WERI-Rb-1 (cell line): ENCODE data around the gene GALNT13.

Experiments
- DNase-seq: peaks from one replicate; pipeline ENCODE4 v3.0.0-alpha.2; 2020
- H3K27ac ChIP-seq: fragments of 250-450 bp; sonication (Bioruptor Pico); 2 replicates; pipeline ENCODE4 v1.5.1; 2020; ENCODE audit warnings: mild to moderate bottlenecking, moderate library complexity
- H3K27me3 ChIP-seq: fragments of 250-450 bp; sonication (Bioruptor Pico); 2 replicates; pipeline ENCODE4 v1.5.1; 2021; ENCODE audit warnings: mild to moderate bottlenecking, low read depth, moderate library complexity; ENCODE audit not compliant: insufficient read depth, severe bottlenecking
- H3K36me3 ChIP-seq: fragments of 250-450 bp; sonication (Bioruptor Pico); 2 replicates; pipeline ENCODE4 v1.5.1; 2020; ENCODE audit warnings: mild to moderate bottlenecking, moderate library complexity
- H3K4me3 ChIP-seq: 2 replicates; pipeline ENCODE4 v1.5.1; 2011; ENCODE audit warnings: low read depth, mild to moderate bottlenecking, control low read depth, low read length
- H3K9me3 ChIP-seq: fragments of 250-450 bp; sonication (Bioruptor Pico); 2 replicates; pipeline ENCODE4 v1.5.1; 2021; ENCODE audit warnings: mild to moderate bottlenecking, moderate library complexity; ENCODE audit not compliant: severe bottlenecking
- TF ChIP-seq, protein P1 (sequence below): IDR thresholded peaks from 2 replicates; pipeline ENCODE4 v1.5.1; 2011; ENCODE audit warnings: low read depth, mild to moderate bottlenecking, control low read depth, inconsistent platforms, low read length

Gene GALNT13

DNA sequence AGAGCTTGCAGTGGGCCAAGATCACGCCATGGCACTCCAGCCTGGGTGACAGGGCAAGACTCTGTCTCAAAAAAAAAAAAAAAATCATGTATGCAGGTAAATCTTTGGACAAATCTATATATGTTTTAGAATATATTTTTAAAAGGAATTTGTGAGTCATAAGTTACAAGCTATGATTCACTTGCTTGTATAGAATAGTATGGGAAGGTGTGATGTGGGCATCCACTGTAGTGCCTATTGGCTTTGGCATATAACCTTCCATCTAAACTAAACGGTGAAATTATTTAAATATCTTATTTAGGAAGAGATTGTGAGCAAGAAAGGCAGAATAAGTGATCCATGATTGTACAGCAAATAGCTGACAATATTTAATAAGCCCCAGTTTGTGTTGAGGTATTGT is 261.1 kb downstream of the GALNT13 start:
- H3K4me3 ChIP-seq, result no peak overlapping the region

DNA sequence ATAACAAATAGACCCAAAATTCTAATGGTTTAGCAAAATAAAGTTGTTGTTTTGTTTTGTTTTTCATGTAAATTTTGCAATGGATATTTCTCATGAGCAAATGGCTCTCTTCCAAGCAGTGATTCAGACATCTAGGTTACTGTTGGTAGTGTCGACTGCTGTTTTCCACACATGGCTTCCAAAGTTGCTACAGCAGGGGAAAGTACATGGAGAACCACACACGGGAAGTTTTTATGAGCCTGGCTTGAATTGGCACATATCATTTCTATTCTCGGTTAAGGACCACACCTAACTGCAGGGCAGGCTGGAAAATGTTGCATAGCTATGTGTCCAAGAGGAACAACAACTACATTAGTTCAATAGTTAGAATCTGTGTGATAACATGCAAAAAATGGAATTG is 262.1 kb downstream of the GALNT13 start:
- Histone ChIP-seq H3K4me3 (no peak overlapping the region), H3K9me3 (no peaks in the 10 kb centered on the region), H3K27ac (no peak overlapping the region), H3K27me3 (no peaks in the 10 kb centered on the region), H3K36me3 (no peaks in the 10 kb centered on the region)
- DNase-seq, result no peak
- TF ChIP-seq, protein P1, sequence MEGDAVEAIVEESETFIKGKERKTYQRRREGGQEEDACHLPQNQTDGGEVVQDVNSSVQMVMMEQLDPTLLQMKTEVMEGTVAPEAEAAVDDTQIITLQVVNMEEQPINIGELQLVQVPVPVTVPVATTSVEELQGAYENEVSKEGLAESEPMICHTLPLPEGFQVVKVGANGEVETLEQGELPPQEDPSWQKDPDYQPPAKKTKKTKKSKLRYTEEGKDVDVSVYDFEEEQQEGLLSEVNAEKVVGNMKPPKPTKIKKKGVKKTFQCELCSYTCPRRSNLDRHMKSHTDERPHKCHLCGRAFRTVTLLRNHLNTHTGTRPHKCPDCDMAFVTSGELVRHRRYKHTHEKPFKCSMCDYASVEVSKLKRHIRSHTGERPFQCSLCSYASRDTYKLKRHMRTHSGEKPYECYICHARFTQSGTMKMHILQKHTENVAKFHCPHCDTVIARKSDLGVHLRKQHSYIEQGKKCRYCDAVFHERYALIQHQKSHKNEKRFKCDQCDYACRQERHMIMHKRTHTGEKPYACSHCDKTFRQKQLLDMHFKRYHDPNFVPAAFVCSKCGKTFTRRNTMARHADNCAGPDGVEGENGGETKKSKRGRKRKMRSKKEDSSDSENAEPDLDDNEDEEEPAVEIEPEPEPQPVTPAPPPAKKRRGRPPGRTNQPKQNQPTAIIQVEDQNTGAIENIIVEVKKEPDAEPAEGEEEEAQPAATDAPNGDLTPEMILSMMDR, result no peak

More for the DNA sequence above, 261.1 kb downstream of the GALNT13 start:
- Histone ChIP-seq H3K27ac (no peak overlapping the region), H3K36me3 (no peaks in the 10 kb centered on the region), H3K9me3 (no peaks in the 10 kb centered on the region), H3K27me3 (no peaks in the 10 kb centered on the region)
- no peak for DNase-seq
- TF ChIP-seq, protein P1, result no peak

DNA sequence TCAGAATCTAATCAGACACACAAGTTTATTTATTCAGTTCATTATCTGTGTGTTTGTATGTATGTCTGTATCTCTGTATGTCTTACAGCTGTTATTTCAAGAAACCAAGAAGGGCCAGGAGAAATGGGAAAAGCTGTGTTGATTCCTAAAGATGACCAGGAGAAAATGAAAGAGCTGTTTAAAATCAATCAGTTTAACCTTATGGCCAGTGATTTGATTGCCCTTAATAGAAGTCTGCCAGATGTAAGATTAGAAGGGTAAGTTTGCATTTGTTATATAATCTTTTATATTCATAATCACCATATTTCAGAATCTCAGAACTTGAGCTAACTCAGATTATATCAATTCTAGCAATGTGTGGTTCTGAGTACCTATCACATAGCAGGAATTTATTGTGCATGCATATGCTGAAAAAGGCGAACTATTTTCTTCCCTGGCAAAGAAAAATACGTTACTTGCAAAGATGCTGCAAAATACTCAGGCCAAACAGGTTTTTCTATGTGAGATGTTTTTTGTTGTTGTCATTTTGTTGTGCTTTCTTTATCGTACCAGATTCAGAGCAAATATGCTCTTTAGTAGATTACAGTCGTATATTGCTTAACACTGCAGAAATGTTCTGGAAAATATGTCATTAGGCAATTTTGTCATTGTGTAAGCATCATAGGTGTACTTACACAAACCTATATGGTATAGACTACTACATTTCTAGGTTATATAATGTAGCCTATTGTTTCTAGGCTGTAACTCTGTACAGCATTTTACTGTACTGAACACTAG is 268.7 kb downstream of the GALNT13 start:
- no peaks in the 10 kb centered on the region for H3K27me3 ChIP-seq
- no peak overlapping the region for H3K27ac ChIP-seq
- H3K36me3 ChIP-seq, result no peaks in the 10 kb centered on the region
- no peak overlapping the region for H3K4me3 ChIP-seq
- H3K9me3 ChIP-seq, result no peaks in the 10 kb centered on the region
- TF ChIP-seq, protein P1, result no peak
- DNase-seq, result no peak

DNA sequence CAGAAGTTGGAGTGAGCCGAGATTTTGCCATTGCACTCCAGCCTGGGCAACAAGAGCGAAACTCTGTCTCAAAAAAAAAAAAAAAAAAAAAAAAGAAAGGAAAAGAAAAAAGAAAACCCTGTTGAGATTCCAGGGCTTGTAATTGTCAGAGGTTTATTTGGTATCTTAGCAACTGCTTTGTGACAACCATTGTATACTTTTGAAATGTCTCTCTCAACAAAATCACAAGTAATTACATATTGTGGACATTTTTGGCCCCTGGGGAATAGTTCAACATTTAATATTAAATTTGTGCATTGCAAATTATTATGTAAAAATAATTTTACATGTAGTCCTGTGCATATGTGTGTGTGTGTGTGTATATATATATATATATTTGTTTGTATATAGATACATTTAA is 270.8 kb downstream of the GALNT13 start:
- H3K36me3 ChIP-seq, result no peaks in the 10 kb centered on the region
- TF ChIP-seq, protein P1, result no peak
- no peak overlapping the region for H3K27ac ChIP-seq
- no peaks in the 10 kb centered on the region for H3K27me3 ChIP-seq
- DNase-seq, result no peak
- H3K9me3 ChIP-seq, result no peaks in the 10 kb centered on the region
- H3K4me3 ChIP-seq, result no peak overlapping the region

DNA sequence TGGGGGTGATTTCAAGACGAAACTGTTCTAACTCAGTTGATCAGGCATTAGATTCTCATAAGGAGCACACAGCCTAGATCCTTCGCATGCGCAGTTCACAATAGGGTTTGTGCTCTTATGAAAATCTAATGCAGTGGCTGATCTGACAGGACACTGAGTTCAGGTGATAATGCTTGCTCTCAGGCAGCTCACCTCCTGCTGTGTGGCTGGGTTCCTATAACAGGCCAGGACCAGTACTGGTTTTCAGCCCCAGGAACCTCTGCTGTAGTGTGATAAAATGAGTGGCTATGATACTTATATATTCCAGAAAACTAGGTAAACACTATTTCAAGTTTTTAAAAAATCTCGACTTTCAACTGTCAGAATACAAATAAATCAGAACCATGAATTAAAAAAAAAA is 271.4 kb downstream of the GALNT13 start:
- no peak overlapping the region for H3K27ac ChIP-seq
- no peak overlapping the region for H3K4me3 ChIP-seq

More for the DNA sequence above, 271.4 kb downstream of the GALNT13 start:
- no peaks in the 10 kb centered on the region for H3K9me3 ChIP-seq
- H3K27me3 ChIP-seq, result no peaks in the 10 kb centered on the region
- TF ChIP-seq, protein P1, result no peak
- DNase-seq, result no peak
- no peaks in the 10 kb centered on the region for H3K36me3 ChIP-seq
